Medulla oblongata (tissue), 1 donor: ENCODE results near the gene KRTAP4-12.
A peak's percentile ranks its signal among the peaks of the same experiment; 100 is the strongest.
"Not testable (repeated sequence)": the region's sequence is repeated elsewhere in the genome, so short reads cannot be mapped to it uniquely, and the experiment has no call there.

Experiments
- DNase-seq: peaks from one replicate; pipeline ENCODE4 v3.0.0-alpha.2; 2015; ENCODE audit errors: extremely low spot score

The KRTAP4-12 gene

GRCh38 chr17:41123991-41124371 is at the start of gene KRTAP4-12:
TSS of gene KRTAP4-12 (minus strand) at chr17:41124182. CDS start at chr17:41124122, 60 bp downstream.
- DNase-seq, result not testable (repeated sequence)

- DNase-seq, result no peak
Measured at GRCh38 chr17:41171886-41172285, 47.9 kb upstream of the KRTAP4-12 start.

GRCh38 chr17:41168121-41168520 is 44.1 kb upstream of the KRTAP4-12 start, which contains the start of gene KRTAP4-3:
TSS of gene KRTAP4-3 (minus strand) at chr17:41168221. CDS start at chr17:41168172, 49 bp downstream.
- DNase-seq, result no peak

- no peak for DNase-seq
Measured at GRCh38 chr17:41167561-41167960, 43.6 kb upstream of the KRTAP4-12 start.

GRCh38 chr17:41163828-41164227 is 39.8 kb upstream of the KRTAP4-12 start:
- no peak for DNase-seq

- DNase-seq, result no peak
Measured at GRCh38 chr17:41160648-41161047, 36.7 kb upstream of the KRTAP4-12 start, which contains the start of gene KRTAP4-4. TSS of gene KRTAP4-4 (minus strand) at chr17:41160748. CDS start at chr17:41160691, 57 bp downstream.

GRCh38 chr17:41160190-41160589 is 36.2 kb upstream of the KRTAP4-12 start:
- DNase-seq, result not testable (repeated sequence)

- peak; percentile 62 for DNase-seq
Measured at GRCh38 chr17:41153856-41154255, 29.9 kb upstream of the KRTAP4-12 start.

GRCh38 chr17:41151525-41151924 is 27.5 kb upstream of the KRTAP4-12 start:
- no peak for DNase-seq

- DNase-seq, result no peak
Measured at GRCh38 chr17:41150026-41150425, 26.0 kb upstream of the KRTAP4-12 start.

GRCh38 chr17:41149652-41149985 is 25.6 kb upstream of the KRTAP4-12 start, which contains the start of gene KRTAP4-5:
TSS of gene KRTAP4-5 (minus strand) at chr17:41149825. CDS start at chr17:41149767, 58 bp downstream.
- no peak for DNase-seq

GRCh38 chr17:41148971-41149651 is 25.1 kb upstream of the KRTAP4-12 start:
- DNase-seq, result not testable (repeated sequence)

GRCh38 chr17:41147531-41148204 is 23.7 kb upstream of the KRTAP4-12 start:
- DNase-seq, result no peak

GRCh38 chr17:41145261-41145660 is 21.3 kb upstream of the KRTAP4-12 start:
- DNase-seq, result no peak

- no peak for DNase-seq
Measured at GRCh38 chr17:41144846-41145245, 20.9 kb upstream of the KRTAP4-12 start.

- no peak for DNase-seq
Measured at GRCh38 chr17:41141361-41141760, 17.4 kb upstream of the KRTAP4-12 start.

GRCh38 chr17:41140360-41141131 is 16.6 kb upstream of the KRTAP4-12 start, which contains the start of gene KRTAP4-6:
TSS of gene KRTAP4-6 (minus strand) at chr17:41140544. CDS start at chr17:41140487, 57 bp downstream.
- no peak for DNase-seq

GRCh38 chr17:41139865-41140264 is 15.9 kb upstream of the KRTAP4-12 start:
- DNase-seq, result not testable (repeated sequence)

- no peak for DNase-seq
Measured at GRCh38 chr17:41133880-41134735, 10.1 kb upstream of the KRTAP4-12 start.

- no peak for DNase-seq
Measured at GRCh38 chr17:41131979-41132378, 8.0 kb upstream of the KRTAP4-12 start.

GRCh38 chr17:41127371-41127770 is 3.4 kb upstream of the KRTAP4-12 start:
- DNase-seq, result no peak
